Bladder microvascular endothelial cell (primary cell): Measurements from ENCODE around the gene CCDC194. TPM values are rescaled to one million over a fixed set of nuclear protein-coding genes. Genes with fewer than 3 reads are reported as not detected.

Experiments
- total RNA-seq: library from RNA; depleted of rRNA; stranded (reverse); fragments of >200 nt; gene quantifications from 2 replicates; pipeline ENCODE4 v1.2.3, GENCODE V29; 2014

Gene CCDC194
- total RNA-seq: not detected in 2 replicates

GRCh38 chr19:17393914-17394313 lies at the start of gene CCDC194:
TSS of gene CCDC194 (minus strand) at chr19:17394196. CDS start at chr19:17394158, 38 bp downstream.

GRCh38 chr19:17419621-17420474 lies 25.9 kb upstream of the CCDC194 start, which contains the start of gene MVB12A:
TSS of gene MVB12A (plus strand) at chr19:17420047. CDS start at chr19:17420136, 89 bp downstream.

GRCh38 chr19:17405250-17406045 lies 11.5 kb upstream of the CCDC194 start, which contains the start of gene BST2:
TSS of gene BST2 (minus strand) at chr19:17405630. CDS start at chr19:17405575, 55 bp downstream.

GRCh38 chr19:17376935-17377600 lies 16.9 kb downstream of the CCDC194 start, which contains the start of gene PLVAP:
TSS of gene PLVAP (minus strand) at chr19:17377342. CDS start at chr19:17377288, 54 bp downstream.

Other genes starting within 250 kb of the CCDC194 start
- 12.8 and 22.0 TPM in 2 replicates for gene USE1, start 178.8 kb downstream of the CCDC194 start, total RNA-seq
- 1.5 and 2.1 TPM in 2 replicates for gene OCEL1, start 168.0 kb downstream of the CCDC194 start, total RNA-seq
- 29.3 and 39.3 TPM in 2 replicates for gene NR2F6, start 148.3 kb downstream of the CCDC194 start, total RNA-seq
- gene USHBP1, start 129.5 kb downstream of the CCDC194 start, total RNA-seq: 27.4 and 34.0 TPM in 2 replicates
- 91.3 and 113 TPM in 2 replicates for gene BABAM1, start 126.8 kb downstream of the CCDC194 start, total RNA-seq
- gene ANKLE1, start 112.3 kb downstream of the CCDC194 start, total RNA-seq: 0.49 and 0.76 TPM in 2 replicates
- gene ABHD8, start 90.8 kb downstream of the CCDC194 start, total RNA-seq: 5.2 and 7.2 TPM in 2 replicates
- gene MRPL34, start 88.3 kb downstream of the CCDC194 start, total RNA-seq: 16.3 and 24.4 TPM in 2 replicates
- gene DDA1, start 84.6 kb downstream of the CCDC194 start, total RNA-seq: 14.4 and 38.8 TPM in 2 replicates
- 2.4 and 6.1 TPM in 2 replicates for gene ANO8, start 59.3 kb downstream of the CCDC194 start, total RNA-seq
- 10.4 and 32.6 TPM in 2 replicates for gene GTPBP3, start 56.6 kb downstream of the CCDC194 start, total RNA-seq
- gene PLVAP, start 16.9 kb downstream of the CCDC194 start, total RNA-seq: 11.8 and 12.5 TPM in 2 replicates
- 36.9 and 54.1 TPM in 2 replicates for gene BST2, start 11.4 kb upstream of the CCDC194 start, total RNA-seq
- gene MVB12A, start 25.9 kb upstream of the CCDC194 start, total RNA-seq: 20.9 and 36.8 TPM in 2 replicates
- not detected in 2 replicates for gene TMEM221, start 54.5 kb upstream of the CCDC194 start, total RNA-seq
- not detected in 2 replicates for gene NXNL1, start 66.7 kb upstream of the CCDC194 start, total RNA-seq
- 10.0 and 30.6 TPM in 2 replicates for gene SLC27A1, start 76.3 kb upstream of the CCDC194 start, total RNA-seq
- 49.5 and 52.9 TPM in 2 replicates for gene PGLS, start 117.5 kb upstream of the CCDC194 start, total RNA-seq
- gene COLGALT1, start 161.5 kb upstream of the CCDC194 start, total RNA-seq: 107 and 188 TPM in 2 replicates